Left ventricle myocardium inferior (tissue), 1 donor: ENCODE data around the gene IRF4. TPM values are rescaled to one million over a fixed set of nuclear protein-coding genes. Genes with fewer than 3 reads are reported as not detected.

ENCODE experiments used
- DNase-seq: peaks from one replicate; pipeline ENCODE4 v3.0.0-alpha.2; 2020
- H3K27ac ChIP-seq: fragments of 200-600 bp; replicated peaks from 2 replicates; pipeline ENCODE4 v1.8.0; 2021
- H3K27me3 ChIP-seq: fragments of 200-600 bp; 2 replicates; pipeline ENCODE4 v1.8.0; 2021; ENCODE audit warnings: low read depth
- H3K36me3 ChIP-seq: fragments of 200-600 bp; 2 replicates; pipeline ENCODE4 v1.8.0; 2021
- H3K4me1 ChIP-seq: fragments of 200-600 bp; 2 replicates; pipeline ENCODE4 v1.8.0; 2021
- H3K4me3 ChIP-seq: fragments of 200-600 bp; 2 replicates; pipeline ENCODE4 v1.8.0; 2021; ENCODE audit warnings: mild to moderate bottlenecking, moderate library complexity
- H3K9me3 ChIP-seq: fragments of 200-600 bp; replicated peaks from 2 replicates; pipeline ENCODE4 v1.8.0; 2021
- intact Hi-C: fragments of 100-400 bp; cut with micrococcal nuclease; formaldehyde crosslinking; loops from one replicate; pipeline ENCODE4 v1.11.0; 2022
- total RNA-seq: library from RNA; stranded (reverse); fragmentation: NEBNext Ultra II Directional; extraction: Animal tissue kit (Norgen Biotek cat#: 25700); gene quantifications from one replicate; pipeline ENCODE4 v1.2.1, GENCODE V29; 2021
- TF ChIP-seq, protein P1 (sequence below): fragments of 200-600 bp; IDR thresholded peaks from 2 replicates; pipeline ENCODE4 v1.8.0; 2021; ENCODE audit warnings: antibody characterized with exemption, mild to moderate bottlenecking, borderline replicate concordance
- donor health status: DM: no; HTN: yes; CAD: no; lungs with severe emphysema.

Gene IRF4
- total RNA-seq, 1 donor from 2014 or later = 0.22 TPM

GRCh38 chr6:385614-386013 lies 5.9 kb upstream of the IRF4 start:
- DNase-seq = no peak
- H3K4me1 ChIP-seq = peaks cover under 1% of the 10 kb centered on the region
- H3K9me3 ChIP-seq = no peaks in the 10 kb centered on the region

DNA sequence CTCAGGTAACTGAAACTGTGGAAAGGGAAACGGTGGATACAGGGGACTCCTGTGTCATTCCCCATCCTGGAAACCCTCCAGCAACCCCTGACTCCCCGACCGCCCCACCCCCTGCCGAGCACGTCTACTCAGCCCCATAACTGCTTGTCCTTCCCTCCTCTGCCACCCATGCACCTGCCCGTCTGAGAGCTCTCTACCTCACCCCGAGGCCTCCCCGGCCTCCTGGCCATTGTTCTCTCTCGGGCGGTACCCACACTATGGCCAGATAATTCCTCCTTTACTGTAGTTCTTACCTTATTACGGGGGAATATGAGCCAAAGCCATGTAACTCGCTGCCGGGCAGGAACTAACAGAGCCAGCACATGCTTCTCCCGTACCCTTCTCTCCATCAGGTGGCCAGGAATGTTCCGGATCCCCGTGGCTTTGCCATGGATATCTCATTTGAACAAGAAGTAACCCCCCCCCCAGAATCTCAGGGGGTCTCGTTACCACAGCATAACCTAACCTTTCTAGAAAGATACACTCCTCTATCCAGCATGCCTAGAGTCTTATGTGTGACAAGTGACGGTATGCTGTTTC lies 4.8 kb upstream of the IRF4 start:
- Histone ChIP-seq H3K4me1 (peaks cover 12% of the 10 kb centered on the region), H3K36me3 (no peaks in the 10 kb centered on the region), H3K4me3 (no peak overlapping the region), H3K9me3 (no peaks in the 10 kb centered on the region), H3K27ac (no peak overlapping the region), H3K27me3 (peaks cover 98% of the 10 kb centered on the region)
- no peak for DNase-seq
- intact Hi-C loops = no loop called here
- TF ChIP-seq, protein P1, sequence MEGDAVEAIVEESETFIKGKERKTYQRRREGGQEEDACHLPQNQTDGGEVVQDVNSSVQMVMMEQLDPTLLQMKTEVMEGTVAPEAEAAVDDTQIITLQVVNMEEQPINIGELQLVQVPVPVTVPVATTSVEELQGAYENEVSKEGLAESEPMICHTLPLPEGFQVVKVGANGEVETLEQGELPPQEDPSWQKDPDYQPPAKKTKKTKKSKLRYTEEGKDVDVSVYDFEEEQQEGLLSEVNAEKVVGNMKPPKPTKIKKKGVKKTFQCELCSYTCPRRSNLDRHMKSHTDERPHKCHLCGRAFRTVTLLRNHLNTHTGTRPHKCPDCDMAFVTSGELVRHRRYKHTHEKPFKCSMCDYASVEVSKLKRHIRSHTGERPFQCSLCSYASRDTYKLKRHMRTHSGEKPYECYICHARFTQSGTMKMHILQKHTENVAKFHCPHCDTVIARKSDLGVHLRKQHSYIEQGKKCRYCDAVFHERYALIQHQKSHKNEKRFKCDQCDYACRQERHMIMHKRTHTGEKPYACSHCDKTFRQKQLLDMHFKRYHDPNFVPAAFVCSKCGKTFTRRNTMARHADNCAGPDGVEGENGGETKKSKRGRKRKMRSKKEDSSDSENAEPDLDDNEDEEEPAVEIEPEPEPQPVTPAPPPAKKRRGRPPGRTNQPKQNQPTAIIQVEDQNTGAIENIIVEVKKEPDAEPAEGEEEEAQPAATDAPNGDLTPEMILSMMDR = no peak

More at GRCh38 chr6:385614-386013, 5.9 kb upstream of the IRF4 start:
- TF ChIP-seq, protein P1 = no peak
- intact Hi-C loops = no loop called here
- Histone ChIP-seq H3K27ac (no peak overlapping the region), H3K4me3 (no peak overlapping the region), H3K27me3 (peaks cover 98% of the 10 kb centered on the region), H3K36me3 (no peaks in the 10 kb centered on the region)

GRCh38 chr6:387293-387741 lies 4.2 kb upstream of the IRF4 start:
- peaks cover 98% of the 10 kb centered on the region for H3K27me3 ChIP-seq
- peaks cover 17% of the 10 kb centered on the region for H3K4me1 ChIP-seq
- H3K36me3 ChIP-seq = no peaks in the 10 kb centered on the region
- no peak overlapping the region for H3K4me3 ChIP-seq
- TF ChIP-seq, protein P1 = no peak
- H3K27ac ChIP-seq = no peak overlapping the region
- H3K9me3 ChIP-seq = no peaks in the 10 kb centered on the region
- intact Hi-C loops = no loop called here
- no peak for DNase-seq

- DNase-seq = no peak
- Histone ChIP-seq H3K27me3 (peaks cover 100% of the 10 kb centered on the region), H3K27ac (no peak overlapping the region), H3K36me3 (no peaks in the 10 kb centered on the region), H3K4me1 (peaks cover 28% of the 10 kb centered on the region), H3K4me3 (no peak overlapping the region), H3K9me3 (no peaks in the 10 kb centered on the region)
- intact Hi-C loops = no loop called here
- TF ChIP-seq, protein P1 = no peak
These were observed 3.2 kb upstream of the IRF4 start for GRCh38 chr6:388202-388903.

DNA sequence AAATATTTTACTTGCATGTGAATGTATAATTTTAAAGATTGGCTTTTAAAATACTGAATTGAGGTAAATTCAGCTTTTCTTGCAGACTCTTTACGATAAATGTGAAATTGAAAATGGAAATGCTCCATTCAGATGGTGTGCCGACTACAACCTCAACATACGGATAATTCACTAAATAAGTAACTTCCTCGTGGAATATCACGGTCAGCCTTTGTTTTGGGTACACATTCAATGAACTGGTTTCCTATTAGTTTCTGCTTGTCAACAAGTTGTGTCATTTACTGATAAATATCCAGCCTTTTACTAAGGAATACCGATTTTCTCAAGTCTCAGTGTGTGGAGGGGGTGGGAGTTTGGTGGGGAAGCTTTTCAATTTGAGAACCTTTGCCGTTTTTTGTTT lies 2.4 kb upstream of the IRF4 start:
- intact Hi-C loops = no loop called here
- H3K27ac ChIP-seq = no peak overlapping the region
- TF ChIP-seq, protein P1 = no peak
- H3K36me3 ChIP-seq = no peaks in the 10 kb centered on the region
- DNase-seq = no peak
- H3K4me3 ChIP-seq = no peak overlapping the region
- H3K9me3 ChIP-seq = no peaks in the 10 kb centered on the region
- H3K27me3 ChIP-seq = peaks cover 100% of the 10 kb centered on the region
- H3K4me1 ChIP-seq = peaks cover 32% of the 10 kb centered on the region
